IPS-11a (cell line): ENCODE results near the gene MXRA5.
A peak's percentile ranks its signal among the peaks of the same experiment; 100 is the strongest.
"Not testable (repeated sequence)": the region's sequence is repeated elsewhere in the genome, so short reads cannot be mapped to it uniquely, and the experiment has no call there.

Experiments used
- H3K4me3 ChIP-seq: one replicate; pipeline ENCODE4 v1.5.1; 2013; ENCODE audit warnings: low read depth, low read length, control low read depth

Gene MXRA5

DNA sequence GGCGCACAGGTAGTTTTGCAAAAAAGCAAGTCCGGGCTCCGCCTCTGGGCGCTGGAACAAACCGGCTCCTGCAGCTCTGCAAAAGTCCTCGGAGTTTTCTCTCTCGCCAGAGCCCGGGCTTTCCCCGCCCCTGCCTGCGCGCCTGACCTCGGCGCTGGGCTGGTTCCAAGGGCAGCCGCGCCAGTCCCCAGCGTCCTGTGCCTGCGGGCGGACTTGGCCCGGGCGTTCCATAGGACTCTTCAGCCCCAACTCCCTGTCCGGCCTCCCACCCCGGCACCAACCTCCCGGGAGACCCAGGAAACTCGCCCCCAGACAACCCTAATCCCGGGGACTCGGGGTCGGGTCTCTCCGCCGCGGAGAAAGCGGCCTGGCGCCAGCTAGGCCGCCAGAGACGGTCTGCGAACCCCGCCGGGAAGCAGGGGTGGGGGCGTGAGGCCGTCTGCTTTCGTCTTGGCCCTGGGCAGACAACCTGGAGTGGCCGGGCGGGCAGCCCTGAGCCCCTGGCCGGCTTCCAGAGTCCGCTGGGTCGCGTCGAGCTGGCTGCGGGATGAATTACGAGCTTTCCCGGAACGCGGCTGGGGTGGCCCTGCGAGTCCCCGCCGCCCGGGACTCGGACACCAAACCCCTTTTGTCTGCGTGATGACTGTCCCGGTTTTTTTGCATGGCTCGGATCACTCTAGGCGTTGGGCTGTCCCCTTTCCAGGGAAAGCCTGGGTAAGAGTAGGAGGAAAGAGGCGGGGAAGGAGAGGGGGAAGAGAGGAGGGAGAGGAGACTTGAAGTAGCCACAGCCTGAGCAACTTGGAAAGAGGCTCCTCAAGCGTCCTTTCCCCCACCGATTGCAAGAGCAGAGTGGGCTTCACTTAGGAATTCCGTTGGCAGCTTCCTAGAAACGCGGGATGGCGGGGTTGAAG is 916 bp downstream of the MXRA5 start:
- H3K4me3 ChIP-seq: peak overlapping the region; percentile 24

DNA sequence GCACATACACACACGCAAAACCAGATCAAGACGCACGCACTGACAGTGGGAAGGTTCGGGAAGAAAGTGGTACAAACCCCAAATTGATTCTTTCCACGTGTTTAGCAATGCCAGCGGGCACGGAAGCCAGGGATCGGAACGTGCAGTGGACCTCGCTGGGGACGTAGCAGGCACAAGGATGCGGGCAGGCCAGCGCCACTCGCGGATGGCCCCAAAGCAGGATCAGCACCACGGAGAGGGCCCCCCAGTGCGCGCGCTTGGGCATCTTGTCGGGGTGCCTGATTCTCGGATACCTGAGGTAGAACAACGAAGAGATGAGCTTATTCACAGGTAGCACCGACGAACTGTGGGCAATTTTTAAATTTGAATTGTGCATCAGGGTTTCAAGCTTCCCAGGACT is 2.9 kb downstream of the MXRA5 start:
- not testable (repeated sequence) for H3K4me3 ChIP-seq

DNA sequence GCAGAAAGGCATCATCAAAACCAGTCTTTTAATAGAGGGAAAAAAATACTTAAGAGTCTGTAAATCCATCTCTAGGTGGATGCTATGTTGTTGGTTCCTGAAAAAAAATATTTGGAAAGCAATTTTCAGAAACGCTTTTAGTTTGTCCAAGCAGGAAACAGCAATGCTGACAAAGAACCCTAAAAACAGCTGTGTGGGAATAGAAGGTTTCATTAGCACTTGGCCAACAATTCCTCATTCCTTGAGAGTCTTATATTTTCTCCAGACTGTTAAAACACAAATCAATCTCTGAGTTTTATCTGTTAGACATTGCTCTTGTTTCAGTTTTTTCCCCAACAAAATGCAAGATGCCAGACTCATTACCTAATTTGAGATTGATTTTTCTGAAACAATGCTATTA is 6.4 kb downstream of the MXRA5 start:
- H3K4me3 ChIP-seq: no peak overlapping the region

DNA sequence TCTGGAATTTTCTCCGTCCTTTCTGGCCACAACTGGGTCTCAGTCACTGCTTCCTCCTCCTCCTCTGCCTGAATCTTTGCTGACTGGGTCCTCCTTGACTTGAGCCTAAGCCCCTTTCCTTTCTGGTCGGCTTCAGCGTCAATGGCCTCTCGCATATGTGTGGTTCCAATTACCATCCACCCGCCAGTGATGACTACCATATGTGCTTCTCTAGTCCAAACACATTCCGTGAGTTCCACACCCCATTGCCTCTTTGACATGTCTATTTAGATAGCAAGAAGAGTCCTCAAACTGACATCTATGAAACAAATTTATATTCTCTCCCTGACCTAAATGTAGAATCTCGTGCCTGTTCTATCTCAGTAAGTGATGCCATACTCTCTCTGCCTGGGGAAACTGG is 19.8 kb downstream of the MXRA5 start:
- no peak overlapping the region for H3K4me3 ChIP-seq

DNA sequence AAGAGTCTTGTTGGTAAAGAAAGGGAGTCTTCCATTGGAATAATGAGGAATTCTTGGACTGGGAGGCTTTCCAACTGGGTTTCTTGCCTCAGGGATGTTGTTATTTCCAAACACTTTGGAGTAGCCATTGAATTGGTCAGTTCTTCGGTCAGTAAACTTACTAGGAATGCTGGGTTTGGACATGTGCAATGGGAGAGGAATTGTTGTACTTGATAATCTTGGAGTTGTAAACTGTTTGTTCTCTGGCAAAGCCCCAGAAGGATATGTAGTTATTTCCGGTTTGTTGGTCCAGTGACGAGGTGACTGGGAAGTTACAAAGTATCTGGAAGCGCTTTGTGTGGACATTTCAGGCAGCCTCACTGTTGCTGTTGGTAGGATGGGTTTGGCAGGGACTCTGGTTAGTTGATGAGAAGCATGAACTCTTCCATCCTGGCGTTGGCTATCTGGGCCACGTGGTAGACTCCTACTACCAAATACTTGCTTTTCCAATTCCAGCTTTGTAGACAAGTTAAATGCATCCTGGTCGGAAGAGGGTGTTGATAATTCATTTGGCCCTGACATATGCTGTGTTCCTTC is 25.9 kb downstream of the MXRA5 start:
- H3K4me3 ChIP-seq: no peak overlapping the region

DNA sequence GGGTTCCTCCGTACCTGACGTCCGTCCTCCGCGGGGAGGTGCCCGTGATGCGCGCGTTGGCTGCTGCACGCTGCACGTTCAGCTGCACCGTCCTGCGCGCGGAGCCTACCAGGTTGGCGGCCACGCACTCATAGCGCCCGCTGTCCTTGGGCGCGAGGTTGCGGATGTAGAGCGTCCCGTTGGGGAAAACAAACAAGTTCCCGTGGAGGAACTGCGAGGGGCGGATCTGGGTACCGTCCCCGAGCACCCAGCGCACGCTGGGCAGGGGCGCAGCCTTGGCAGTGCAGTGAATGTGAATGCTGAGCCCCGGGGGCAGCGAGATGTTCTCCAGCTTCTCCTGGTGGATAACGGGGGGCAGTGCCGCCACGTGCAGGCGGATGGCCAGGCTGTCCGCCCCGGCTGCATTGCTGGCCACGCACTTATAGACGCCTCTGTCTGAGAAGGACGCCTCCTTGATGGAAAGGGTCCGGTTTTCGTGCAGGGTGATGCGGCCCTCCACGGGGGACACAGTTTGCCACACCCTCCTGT is 29.2 kb downstream of the MXRA5 start:
- H3K4me3 ChIP-seq: no peak overlapping the region

DNA sequence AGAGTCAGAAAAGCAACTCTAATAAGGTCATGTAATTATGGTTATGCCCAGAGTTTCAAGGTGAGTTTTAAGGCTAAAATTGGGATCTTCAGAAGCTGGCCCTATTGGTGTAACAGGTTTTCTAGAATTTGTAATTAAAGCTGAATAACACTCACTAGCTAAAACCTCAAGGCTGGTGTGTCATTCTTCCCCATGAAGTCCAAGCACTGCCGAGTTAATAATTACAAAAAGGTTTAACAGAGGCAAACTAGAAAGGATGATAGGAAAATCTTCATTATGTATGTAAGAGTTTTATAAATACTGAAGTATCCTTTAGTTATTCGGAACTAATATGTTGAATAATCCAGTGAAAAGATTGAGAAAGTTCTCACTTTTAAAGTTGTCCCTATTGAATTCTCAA is 34.3 kb downstream of the MXRA5 start:
- H3K4me3 ChIP-seq: no peak overlapping the region

DNA sequence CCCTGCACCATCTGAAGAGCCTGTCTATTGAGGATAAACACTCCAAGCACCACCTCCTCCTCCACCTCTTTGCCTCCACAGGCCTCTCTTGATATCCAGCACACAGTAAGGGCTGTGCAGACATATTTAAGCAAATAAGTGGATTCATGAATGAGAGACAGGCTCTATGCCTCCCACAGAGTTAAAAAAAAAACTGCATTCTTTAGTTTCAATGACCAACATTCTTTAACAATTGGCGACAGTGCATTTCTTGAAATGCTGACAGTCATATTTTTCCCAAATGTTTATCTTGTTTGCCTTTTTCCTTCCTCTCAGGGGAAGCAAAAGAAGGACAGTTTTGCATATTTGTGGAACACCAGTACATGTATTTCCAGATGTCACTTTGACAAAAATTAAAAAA is 38.6 kb downstream of the MXRA5 start:
- no peak overlapping the region for H3K4me3 ChIP-seq

DNA sequence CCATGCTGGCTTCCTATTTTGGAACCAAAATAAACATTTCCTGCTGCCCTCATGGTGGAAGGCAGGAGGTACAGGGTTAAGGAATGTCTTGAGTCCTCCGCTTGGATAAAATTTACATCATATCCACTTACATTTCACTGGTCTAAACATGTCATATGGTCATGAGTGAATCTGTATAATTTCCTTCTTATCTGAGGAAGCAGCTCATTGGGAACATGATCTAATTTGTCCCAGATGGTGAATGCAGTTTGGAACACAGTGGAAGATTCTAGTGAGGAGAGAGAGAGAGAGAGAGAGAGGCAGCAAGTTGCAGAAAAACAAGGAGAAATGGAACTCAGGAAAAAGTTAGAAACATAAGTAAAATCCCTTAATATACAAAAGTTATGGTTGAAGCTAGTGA is 46.8 kb downstream of the MXRA5 start:
- H3K4me3 ChIP-seq: no peak overlapping the region

DNA sequence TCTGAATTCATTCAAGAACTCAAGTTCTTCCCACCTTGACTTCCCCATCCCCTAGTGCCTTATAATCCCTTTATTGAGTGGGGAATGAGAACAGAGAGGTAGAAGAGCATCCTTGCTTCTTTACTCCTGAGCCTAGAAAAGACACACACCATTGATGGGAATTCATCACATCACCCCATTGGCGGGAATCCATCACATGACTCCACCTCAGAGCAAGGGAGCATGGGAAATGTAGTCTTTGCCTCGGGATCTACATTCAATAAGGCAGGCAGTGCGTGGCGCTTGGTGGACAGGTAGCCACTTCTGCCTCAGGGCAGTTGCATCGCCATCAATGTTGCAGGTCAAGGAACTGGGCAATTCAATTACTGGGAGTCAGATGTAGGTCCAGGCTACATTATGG is 50.7 kb downstream of the MXRA5 start:
- no peak overlapping the region for H3K4me3 ChIP-seq

DNA sequence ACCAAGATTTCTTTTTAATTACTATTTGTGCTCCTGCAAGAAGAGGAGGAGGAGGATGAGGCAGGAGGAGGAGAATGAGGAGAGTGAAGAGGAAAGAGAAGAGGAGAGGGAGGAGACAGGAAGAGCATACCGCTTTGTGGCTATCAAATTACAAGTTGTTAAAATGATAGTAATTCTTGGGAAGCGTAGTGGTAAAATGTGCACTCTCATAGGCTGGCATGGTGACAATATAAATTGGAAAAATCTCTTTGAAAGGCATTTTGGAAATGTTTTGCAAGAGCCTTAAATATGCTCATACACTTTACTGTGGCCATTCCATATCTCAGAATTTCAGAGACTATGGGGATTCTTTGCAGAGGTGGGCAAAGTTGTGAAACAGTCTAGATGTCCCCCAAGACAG is 53.2 kb downstream of the MXRA5 start:
- no peak overlapping the region for H3K4me3 ChIP-seq

DNA sequence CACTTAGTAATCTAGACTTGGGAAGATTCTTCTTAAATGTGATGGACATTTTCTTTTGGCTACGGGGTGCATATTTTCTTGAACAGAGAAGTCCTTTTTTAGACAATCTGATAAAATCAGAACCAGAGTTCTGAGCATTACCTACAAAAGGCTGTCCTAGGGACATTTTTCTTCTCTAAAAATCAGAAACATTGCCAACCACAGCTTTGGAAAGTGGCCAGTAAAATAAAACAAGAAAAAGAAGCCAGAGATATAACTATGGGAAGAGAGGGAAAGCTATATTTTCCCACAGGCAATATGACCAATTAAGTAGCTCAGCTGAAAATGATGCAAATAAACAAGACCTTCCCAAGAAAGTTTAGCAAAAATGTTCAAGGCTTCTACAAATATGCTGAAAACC is 55.9 kb downstream of the MXRA5 start:
- no peak overlapping the region for H3K4me3 ChIP-seq

DNA sequence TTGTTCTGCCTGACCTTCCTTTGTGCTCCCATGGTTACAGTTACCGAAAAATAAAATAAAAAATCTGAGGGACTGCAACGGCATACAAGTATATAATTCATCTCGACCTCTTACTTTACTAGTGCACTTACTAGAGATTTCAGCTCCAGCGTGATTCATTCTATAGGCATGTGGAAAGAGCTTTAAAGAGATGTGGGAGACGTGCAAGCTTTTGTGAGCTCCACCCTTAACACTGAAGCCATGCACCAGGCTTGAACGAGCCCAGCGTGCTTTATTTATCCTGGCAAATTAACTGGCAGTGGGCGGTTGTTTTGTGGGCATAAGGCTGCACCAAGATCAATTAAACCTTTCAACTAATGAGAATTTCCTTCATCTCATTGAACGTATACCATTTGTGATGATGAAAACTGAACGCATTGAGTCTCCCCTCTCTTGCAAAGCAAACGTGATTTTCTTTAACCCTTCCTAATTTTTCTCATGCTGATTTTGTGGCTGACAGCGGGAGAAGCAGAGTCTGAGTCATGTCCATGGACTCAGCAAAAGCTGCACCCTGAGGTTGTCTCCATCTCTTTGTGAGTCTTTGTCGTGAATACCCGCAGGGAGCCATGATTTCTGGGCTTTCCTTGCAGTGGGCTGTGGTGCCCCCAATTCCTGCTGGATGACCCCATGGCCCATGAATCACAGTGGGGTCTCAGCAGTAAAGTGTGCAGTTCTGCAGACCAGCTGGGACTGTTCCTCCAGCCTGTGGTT is 60.1 kb downstream of the MXRA5 start:
- H3K4me3 ChIP-seq: no peak overlapping the region

DNA sequence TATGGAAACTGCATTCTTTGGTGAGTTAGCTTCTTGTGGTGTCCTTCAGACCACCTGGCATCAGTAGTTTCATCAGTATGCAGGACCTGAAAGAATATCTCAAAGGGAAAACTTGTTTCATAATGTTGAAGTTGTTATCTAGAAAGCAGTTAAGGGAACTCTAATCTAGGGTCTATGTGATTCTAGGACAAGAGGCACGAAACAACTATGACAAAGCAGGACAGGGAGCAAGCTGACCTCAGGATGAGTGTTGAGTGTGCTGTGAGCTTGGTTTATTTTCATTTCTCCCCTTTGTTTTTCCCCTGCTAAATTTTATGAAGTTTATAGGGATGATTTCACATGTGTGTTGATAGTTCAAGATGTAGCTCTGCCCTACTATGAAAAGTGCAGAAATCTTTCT is 65.7 kb downstream of the MXRA5 start:
- no peak overlapping the region for H3K4me3 ChIP-seq

DNA sequence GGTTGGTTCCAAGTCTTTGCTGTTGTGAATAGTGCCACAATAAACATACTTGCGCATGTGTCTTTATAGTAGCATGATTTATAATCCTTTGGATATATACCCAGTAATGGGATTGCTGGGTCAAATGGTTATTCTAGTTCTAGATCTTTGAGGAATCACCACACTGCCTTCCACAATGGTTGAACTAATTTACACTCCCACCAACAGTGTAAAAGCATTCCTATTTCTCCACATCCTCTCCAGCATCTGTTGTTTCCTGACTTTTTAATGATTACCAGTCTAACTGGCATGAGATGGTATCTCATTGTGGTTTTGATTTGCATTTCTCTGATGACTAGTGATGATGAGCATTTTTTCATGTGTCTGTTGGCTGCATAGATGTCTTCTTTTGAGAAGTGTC is 72.8 kb downstream of the MXRA5 start:
- H3K4me3 ChIP-seq: not testable (repeated sequence)

DNA sequence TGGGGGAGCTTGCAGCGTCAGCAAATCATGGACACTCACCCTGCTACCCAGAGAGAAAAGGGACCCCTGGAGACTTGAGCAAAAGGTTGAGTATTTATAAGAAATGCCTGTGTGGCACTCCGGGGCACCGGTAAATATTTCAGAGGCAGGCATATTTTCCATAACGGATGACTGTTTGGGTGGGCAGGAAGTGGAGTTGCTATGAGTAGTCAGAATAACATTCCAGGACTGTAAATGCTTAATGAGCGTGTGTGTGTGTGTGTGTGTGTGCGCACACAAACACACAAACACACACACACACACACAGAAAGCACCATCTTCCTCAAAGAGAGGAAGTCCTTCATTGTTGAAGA is 74.6 kb downstream of the MXRA5 start:
- H3K4me3 ChIP-seq: no peak overlapping the region

DNA sequence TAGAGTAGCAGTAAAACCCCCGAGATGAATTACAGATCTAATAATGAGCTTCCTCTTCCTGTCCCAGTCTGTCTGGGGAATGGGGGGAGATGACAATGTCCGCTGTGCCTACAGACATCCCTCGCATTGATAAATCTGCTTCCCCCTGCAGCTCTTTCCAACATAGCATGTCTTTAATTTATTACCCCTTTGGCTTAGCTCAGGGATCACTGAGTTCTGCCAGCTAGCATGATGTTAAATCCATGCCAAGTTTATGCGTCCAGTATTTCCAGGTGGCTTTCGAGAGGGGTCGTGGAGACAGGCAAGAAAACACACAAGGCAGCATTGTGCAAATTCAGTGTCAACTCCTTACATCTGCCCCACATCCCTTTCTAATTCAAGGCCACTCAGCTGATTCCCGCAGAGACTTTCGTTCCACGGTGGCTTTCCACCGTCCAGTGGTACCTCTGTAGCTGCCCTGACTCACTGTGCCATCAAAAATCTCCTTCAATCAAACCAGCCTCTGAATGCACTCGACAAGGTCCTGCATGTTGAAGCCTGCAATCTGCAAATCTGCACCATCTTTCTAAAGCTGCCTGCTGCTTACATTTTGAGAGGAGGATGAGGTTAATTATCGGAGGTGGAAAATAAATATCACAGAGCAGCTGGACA is 75.1 kb downstream of the MXRA5 start:
- H3K4me3 ChIP-seq: no peak overlapping the region

DNA sequence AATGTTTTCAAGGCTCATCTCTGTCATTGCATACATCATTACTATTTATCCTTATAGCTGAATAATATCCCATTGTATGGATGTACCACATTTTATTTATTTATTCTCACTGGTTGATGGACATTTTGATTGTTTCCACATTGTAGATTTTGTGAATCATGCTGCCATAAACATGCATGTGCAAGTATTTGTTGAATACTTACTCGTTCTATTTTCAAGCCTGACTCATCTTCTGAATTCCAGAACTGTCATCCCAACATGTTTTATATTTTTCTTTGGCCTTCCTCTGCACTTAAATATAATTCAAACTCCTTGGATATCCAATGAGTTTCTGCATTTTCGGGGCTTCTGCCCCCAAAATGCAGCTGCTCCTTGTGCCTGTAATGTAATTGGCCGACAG is 77.6 kb downstream of the MXRA5 start:
- H3K4me3 ChIP-seq: no peak overlapping the region

DNA sequence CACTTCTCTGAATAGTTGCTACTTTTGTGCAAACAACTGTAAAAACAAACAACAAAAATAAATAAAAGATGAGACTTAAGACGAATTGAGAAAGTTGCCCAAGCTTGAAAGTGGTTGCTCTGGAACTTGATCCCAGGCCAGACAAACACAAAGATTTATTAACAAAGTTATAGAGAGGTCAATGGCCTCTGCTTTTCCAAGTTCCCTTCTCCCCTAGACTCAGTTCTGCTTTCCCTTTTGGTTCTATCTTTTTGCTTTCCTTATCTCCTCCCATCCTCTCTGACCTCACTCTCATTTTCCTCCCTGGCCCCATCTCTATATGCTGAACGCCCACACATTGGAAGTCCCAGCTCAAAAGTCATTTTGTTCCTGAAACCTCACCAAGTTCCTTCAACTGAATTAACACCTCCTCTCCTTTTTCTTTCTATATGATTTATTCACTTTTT is 82.7 kb downstream of the MXRA5 start:
- H3K4me3 ChIP-seq: no peak overlapping the region

DNA sequence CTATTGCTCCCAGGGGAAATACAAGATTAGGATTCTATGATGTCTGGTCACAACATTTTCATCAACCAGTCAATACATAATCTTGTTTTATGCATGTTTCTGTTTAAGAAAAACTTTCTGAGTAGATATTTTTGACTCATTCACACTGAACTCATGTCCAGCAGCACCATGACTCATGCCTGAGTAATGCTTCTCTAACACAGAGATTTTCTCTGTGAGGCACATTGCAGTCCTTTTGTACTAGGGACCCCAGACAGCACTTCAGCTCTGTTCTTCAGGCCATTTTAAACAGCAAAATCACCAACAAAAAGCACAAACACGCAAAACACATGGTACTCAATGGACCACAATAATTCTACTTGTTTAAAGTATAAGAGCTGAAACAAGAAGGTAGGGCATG is 83.6 kb downstream of the MXRA5 start:
- H3K4me3 ChIP-seq: no peak overlapping the region
